ENCODE results near the gene OPRM1. TPM values are rescaled to one million over a fixed set of nuclear protein-coding genes. Genes with fewer than 3 reads are reported as not detected.

OPRM1 gene
- total RNA-seq, 1 experiment from 2014 or later = not detected

DNA sequence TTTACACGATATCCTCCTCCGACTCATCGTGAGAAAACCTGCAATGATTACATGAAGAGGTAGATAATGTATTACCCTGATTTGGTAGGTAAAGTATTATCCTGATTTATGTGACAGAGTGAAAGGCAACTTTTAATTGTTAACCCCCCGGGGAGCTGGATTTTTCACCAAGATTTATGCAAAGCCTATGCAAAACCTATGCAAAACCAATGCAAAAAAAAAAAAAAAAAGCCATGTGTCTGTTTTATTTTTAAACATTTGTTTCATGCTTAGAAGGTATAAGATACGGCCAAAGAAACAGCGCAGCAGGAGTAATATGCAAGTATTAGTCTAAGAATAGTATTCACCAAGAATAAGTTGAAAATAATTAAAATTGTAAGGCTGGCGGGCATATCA is 207.7 kb downstream of the OPRM1 start:
- peaks cover 17% of the 10 kb centered on the region; the same call in 1 of the 2 replicates for H3K27me3 ChIP-seq (ENCODE audit: insufficient read depth, low read length)
- ChIA-PET POLR2A (no interaction called here), RAD21 (ENCODE audit: low non-redundant PET in 1 of 2, low total read pairs in 2 of 2, uncharacterized antibody in 2 of 2, unreplicated experiment in 2 of 2) (no interaction called here), CTCF (no interaction called here)
- H3K36me3 ChIP-seq (ENCODE audit: control insufficient read depth in 1 of 2, insufficient read depth in 2 of 2, low read length in 2 of 2) = no peaks in the 10 kb centered on the region
- TF ChIP-seq RAD21 (IDR thresholded peaks at IDR 0.05; ENCODE audit: low read depth) (no peak), YY1 (IDR thresholded peaks at IDR 0.05; ENCODE audit: extremely low read depth, insufficient replicate concordance, low read depth, low read length) (no peak), CBX3 (IDR thresholded peaks at IDR 0.05; ENCODE audit: low read depth) (no peak), CEBPB (IDR thresholded peaks at IDR 0.05; ENCODE audit: low read depth) (no peak)
- H3K4me3 ChIP-seq (replicated peaks in 1 of 2; ENCODE audit: low read depth in 1 of 2, low read length in 2 of 2) = no peak overlapping the region
- H2AFZ ChIP-seq (ENCODE audit: low read depth, low read length, poor library complexity, severe bottlenecking) = no peak overlapping the region
- H3K4me2 ChIP-seq (ENCODE audit: low read length) = no peak overlapping the region
- H3K9ac ChIP-seq (ENCODE audit: low read length) = no peak overlapping the region
- no peaks in the 10 kb centered on the region for H3K79me2 ChIP-seq (ENCODE audit: insufficient read depth, low read length)
- intact Hi-C loops (cut with micrococcal nuclease) = no loop called here
- ATAC-seq (no peak), DNase-seq (ENCODE audit: low read depth, low spot score) (no peak)
- no peaks in the 10 kb centered on the region for H4K20me1 ChIP-seq (ENCODE audit: insufficient read depth)
- H3K27ac ChIP-seq (ENCODE audit: low read depth, low read length) = no peak overlapping the region
- no peaks in the 10 kb centered on the region for H3K9me2 ChIP-seq (ENCODE audit: insufficient read depth)
- no peaks in the 10 kb centered on the region for H3K9me3 ChIP-seq (ENCODE audit: control insufficient read depth in 1 of 2, insufficient read depth in 1 of 2, low read depth in 1 of 2, low read length in 2 of 2)
- H3K4me1 ChIP-seq (ENCODE audit: control insufficient read depth in 1 of 2, insufficient read depth in 2 of 2, low read length in 2 of 2) = no peaks in the 10 kb centered on the region
- BruUV-seq (replicated peaks) = no TSS peak

DNA sequence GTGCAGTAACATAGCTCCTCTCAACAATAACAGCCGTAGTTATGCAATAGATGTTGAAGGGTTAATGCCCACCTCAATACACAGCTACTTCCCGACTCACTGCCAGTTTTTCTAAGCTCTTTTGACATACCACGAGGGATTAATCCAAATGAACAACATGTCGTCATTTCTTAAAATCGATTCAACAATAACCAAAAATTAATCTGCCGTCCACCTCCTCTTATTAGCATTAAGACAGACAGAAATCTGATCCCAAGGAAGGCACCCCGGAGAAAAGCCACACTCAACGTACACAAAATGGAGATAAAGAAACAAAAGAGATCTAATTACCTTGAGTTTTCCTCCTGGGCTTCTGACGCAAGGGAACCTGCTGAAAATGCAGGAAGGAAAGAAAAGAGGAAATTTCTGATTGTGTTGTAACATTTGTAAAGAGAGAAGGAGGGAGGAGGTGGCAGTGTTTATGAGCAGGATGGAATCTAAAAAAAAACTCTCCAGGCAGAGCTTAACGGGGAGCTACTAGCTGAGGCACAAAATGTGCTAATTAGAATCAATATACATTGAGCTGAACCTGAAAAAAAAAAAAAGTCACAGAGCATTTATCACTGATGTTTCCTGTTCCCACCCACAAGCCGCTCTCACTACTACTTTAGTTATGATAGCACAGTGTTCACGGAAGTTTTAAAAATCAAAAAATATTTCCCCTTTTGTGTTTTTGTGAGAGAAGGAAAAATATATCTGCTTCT is 208.2 kb downstream of the OPRM1 start:
- no TSS peak for BruUV-seq (replicated peaks)
- no peak overlapping the region for H3K4me2 ChIP-seq (ENCODE audit: low read length)
- TF ChIP-seq JUND (IDR thresholded peaks at IDR 0.05) (no peak), FOSL1 (IDR thresholded peaks at IDR 0.05; ENCODE audit: low read depth) (no peak), POLR2AphosphoS5 (IDR thresholded peaks at IDR 0.05; ENCODE audit: low read depth, low read length) (no peak), EGR1 (IDR thresholded peaks at IDR 0.05; ENCODE audit: low read depth) (no peak), ZFX (IDR thresholded peaks at IDR 0.05) (no peak), EZH2 (IDR thresholded peaks at IDR 0.05) (no peak), YY1 (IDR thresholded peaks at IDR 0.05; ENCODE audit: extremely low read depth, insufficient replicate concordance, low read depth, low read length) (no peak), POLR2A (IDR thresholded peaks at IDR 0.05; ENCODE audit: borderline replicate concordance, extremely low read depth, insufficient read depth, insufficient read length) (no peak), ZNF274 (IDR thresholded peaks at IDR 0.05; ENCODE audit: low read depth, low read length) (no peak), TCF7L2 (IDR thresholded peaks at IDR 0.05; ENCODE audit: borderline replicate concordance, extremely low read depth, insufficient read depth, insufficient read length) (no peak), CBX3 (IDR thresholded peaks at IDR 0.05; ENCODE audit: low read depth) (no peak), CEBPB (IDR thresholded peaks at IDR 0.05; ENCODE audit: low read depth) (no peak)
- TF ChIP-seq, protein P1, sequence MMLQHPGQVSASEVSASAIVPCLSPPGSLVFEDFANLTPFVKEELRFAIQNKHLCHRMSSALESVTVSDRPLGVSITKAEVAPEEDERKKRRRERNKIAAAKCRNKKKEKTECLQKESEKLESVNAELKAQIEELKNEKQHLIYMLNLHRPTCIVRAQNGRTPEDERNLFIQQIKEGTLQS (IDR thresholded peaks at IDR 0.05) = no peak
- TF ChIP-seq, protein P2, sequence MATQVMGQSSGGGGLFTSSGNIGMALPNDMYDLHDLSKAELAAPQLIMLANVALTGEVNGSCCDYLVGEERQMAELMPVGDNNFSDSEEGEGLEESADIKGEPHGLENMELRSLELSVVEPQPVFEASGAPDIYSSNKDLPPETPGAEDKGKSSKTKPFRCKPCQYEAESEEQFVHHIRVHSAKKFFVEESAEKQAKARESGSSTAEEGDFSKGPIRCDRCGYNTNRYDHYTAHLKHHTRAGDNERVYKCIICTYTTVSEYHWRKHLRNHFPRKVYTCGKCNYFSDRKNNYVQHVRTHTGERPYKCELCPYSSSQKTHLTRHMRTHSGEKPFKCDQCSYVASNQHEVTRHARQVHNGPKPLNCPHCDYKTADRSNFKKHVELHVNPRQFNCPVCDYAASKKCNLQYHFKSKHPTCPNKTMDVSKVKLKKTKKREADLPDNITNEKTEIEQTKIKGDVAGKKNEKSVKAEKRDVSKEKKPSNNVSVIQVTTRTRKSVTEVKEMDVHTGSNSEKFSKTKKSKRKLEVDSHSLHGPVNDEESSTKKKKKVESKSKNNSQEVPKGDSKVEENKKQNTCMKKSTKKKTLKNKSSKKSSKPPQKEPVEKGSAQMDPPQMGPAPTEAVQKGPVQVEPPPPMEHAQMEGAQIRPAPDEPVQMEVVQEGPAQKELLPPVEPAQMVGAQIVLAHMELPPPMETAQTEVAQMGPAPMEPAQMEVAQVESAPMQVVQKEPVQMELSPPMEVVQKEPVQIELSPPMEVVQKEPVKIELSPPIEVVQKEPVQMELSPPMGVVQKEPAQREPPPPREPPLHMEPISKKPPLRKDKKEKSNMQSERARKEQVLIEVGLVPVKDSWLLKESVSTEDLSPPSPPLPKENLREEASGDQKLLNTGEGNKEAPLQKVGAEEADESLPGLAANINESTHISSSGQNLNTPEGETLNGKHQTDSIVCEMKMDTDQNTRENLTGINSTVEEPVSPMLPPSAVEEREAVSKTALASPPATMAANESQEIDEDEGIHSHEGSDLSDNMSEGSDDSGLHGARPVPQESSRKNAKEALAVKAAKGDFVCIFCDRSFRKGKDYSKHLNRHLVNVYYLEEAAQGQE (IDR thresholded peaks at IDR 0.05; ENCODE audit: low read depth) = no peak

More for the DNA sequence above, 208.2 kb downstream of the OPRM1 start:
- no peak overlapping the region for H3K27ac ChIP-seq (ENCODE audit: low read depth, low read length)
- H3K9me2 ChIP-seq (ENCODE audit: insufficient read depth) = no peaks in the 10 kb centered on the region
- H2AFZ ChIP-seq (ENCODE audit: low read depth, low read length, poor library complexity, severe bottlenecking) = no peak overlapping the region
- H3K27me3 ChIP-seq (ENCODE audit: insufficient read depth, low read length) = peaks cover 17% of the 10 kb centered on the region; the same call in 1 of the 2 replicates
- no peaks in the 10 kb centered on the region for H3K4me1 ChIP-seq (ENCODE audit: control insufficient read depth in 1 of 2, insufficient read depth in 2 of 2, low read length in 2 of 2)
- H3K79me2 ChIP-seq (ENCODE audit: insufficient read depth, low read length) = no peaks in the 10 kb centered on the region
- ChIA-PET RAD21 (ENCODE audit: low non-redundant PET in 1 of 2, low total read pairs in 2 of 2, uncharacterized antibody in 2 of 2, unreplicated experiment in 2 of 2) (no interaction called here), POLR2A (no interaction called here), CTCF (interaction anchor here (1.1 kb wide), 1 partner anchor 30 kb away, joined by 3 read pairs; no protein-coding TSS in a partner anchor)
- H3K9me3 ChIP-seq (ENCODE audit: control insufficient read depth in 1 of 2, insufficient read depth in 1 of 2, low read depth in 1 of 2, low read length in 2 of 2) = no peaks in the 10 kb centered on the region
- DNase-seq (ENCODE audit: low read depth, low spot score) (no peak), ATAC-seq (no peak)
- intact Hi-C loops (cut with micrococcal nuclease) = no loop called here
- H3K9ac ChIP-seq (ENCODE audit: low read length) = no peak overlapping the region
- H3K36me3 ChIP-seq (ENCODE audit: control insufficient read depth in 1 of 2, insufficient read depth in 2 of 2, low read length in 2 of 2) = no peaks in the 10 kb centered on the region
- H3K4me3 ChIP-seq (replicated peaks in 1 of 2; ENCODE audit: low read depth in 1 of 2, low read length in 2 of 2) = no peak overlapping the region
- H4K20me1 ChIP-seq (ENCODE audit: insufficient read depth) = no peaks in the 10 kb centered on the region
